OCI-LY7 (cell line): ENCODE data around the gene ABHD17A. TPM values are rescaled to one million over a fixed set of nuclear protein-coding genes. Genes with fewer than 3 reads are reported as not detected.
"Not testable (repeated sequence)": the region's sequence is repeated elsewhere in the genome, so short reads cannot be mapped to it uniquely, and the experiment has no call there.

Source experiments
- BruUV-seq: library from RNA; stranded (reverse); fragments of 400-500 nt; replicated peaks from 2 replicates; lab custom pipeline; 2021; lab: Mats Ljungman, UMichigan
- CTCF ChIA-PET: fragments of 300-600 bp; sonication (Branson Sonifier 250); formaldehyde crosslinking; loops from one replicate; lab custom pipeline; 2022; ENCODE audit warnings: antibody characterized with exemption; ENCODE audit not compliant: unreplicated experiment; lab: Charles Lee
- POLR2A ChIA-PET: fragments of 300-600 bp; sonication (Branson Sonifier 250); formaldehyde crosslinking; loops from one replicate; lab custom pipeline; 2022; ENCODE audit warnings: antibody characterized with exemption; lab: Charles Lee
- DNase-seq: peaks from one replicate; pipeline ENCODE4 v3.0.0-alpha.2; 2015; ENCODE audit warnings: low spot score
- H2AFZ ChIP-seq: fragments of 200-600 bp; sonication (generic), shearing (Covaris generic); 2 replicates; pipeline ENCODE4 v1.6.1; 2014; ENCODE audit warnings: mild to moderate bottlenecking, antibody characterized with exemption, low read length, moderate library complexity
- H3K27ac ChIP-seq: fragments of 200-600 bp; sonication (generic); 2 replicates; pipeline ENCODE4 v1.5.1; 2014; ENCODE audit warnings: mixed run types, low read depth, mild to moderate bottlenecking, moderate library complexity, low read length, inconsistent platforms; ENCODE audit not compliant: poor library complexity, severe bottlenecking
- H3K36me3 ChIP-seq: fragments of 200-600 bp; sonication (generic); 2 replicates; pipeline ENCODE4 v1.6.1; 2014; ENCODE audit warnings: mild to moderate bottlenecking, antibody characterized with exemption, low read length, moderate library complexity, mixed read lengths; ENCODE audit not compliant: insufficient read depth
- H3K4me1 ChIP-seq: fragments of 200-600 bp; sonication (generic); 2 replicates; pipeline ENCODE4 v1.5.1; 2014; ENCODE audit warnings: mild to moderate bottlenecking, low read length; ENCODE audit not compliant: insufficient read depth, poor library complexity, severe bottlenecking
- H3K4me2 ChIP-seq: fragments of 200-600 bp; sonication (generic); 2 replicates; pipeline ENCODE4 v1.6.1; 2014; ENCODE audit warnings: mild to moderate bottlenecking, low read length
- H3K4me3 ChIP-seq: fragments of 200-600 bp; sonication (generic); 2 replicates; pipeline ENCODE4 v1.5.1; 2014; ENCODE audit warnings: mild to moderate bottlenecking, low read depth, low read length; ENCODE audit not compliant: poor library complexity, severe bottlenecking
- H3K79me2 ChIP-seq: fragments of 200-600 bp; sonication (generic); 2 replicates; pipeline ENCODE4 v1.6.1; 2016; ENCODE audit warnings: low read depth, mild to moderate bottlenecking, low read length, moderate library complexity, mixed read lengths; ENCODE audit not compliant: insufficient read depth
- H3K9me2 ChIP-seq: fragments of 200-600 bp; sonication (generic); 2 replicates; pipeline ENCODE4 v1.6.1; 2016; ENCODE audit warnings: mild to moderate bottlenecking, low read length, mixed read lengths; ENCODE audit not compliant: insufficient read depth
- H3K9me3 ChIP-seq: fragments of 200-600 bp; sonication (generic); 2 replicates; pipeline ENCODE4 v1.6.1; 2014; ENCODE audit warnings: mild to moderate bottlenecking, mixed run types, low read length, mixed read lengths
- H4K20me1 ChIP-seq: fragments of 200-600 bp; sonication (generic); 2 replicates; pipeline ENCODE4 v1.6.1; 2014; ENCODE audit warnings: mild to moderate bottlenecking, antibody characterized with exemption, low read length, moderate library complexity, mixed read lengths; ENCODE audit not compliant: insufficient read depth
- CTCF ChIP-seq: fragments of 200-600 bp; sonication (generic); conservative IDR thresholded peaks from 2 replicates; pipeline ENCODE4 v1.5.1; 2014; ENCODE audit warnings: mild to moderate bottlenecking, antibody characterized with exemption, low read length, moderate library complexity, mixed read lengths
- EZH2phosphoT487 ChIP-seq: fragments of 200-600 bp; sonication (generic); IDR thresholded peaks from 2 replicates; pipeline ENCODE4 v1.6.1; 2018; ENCODE audit warnings: low read depth, borderline replicate concordance, mild to moderate bottlenecking, mixed run types, antibody characterized with exemption, low read length, moderate library complexity, mixed read lengths
- intact Hi-C: fragments of 100-400 bp; cut with micrococcal nuclease; formaldehyde crosslinking; loops from one replicate; pipeline ENCODE4 v1.10.0; 2022; ENCODE audit not compliant: unreplicated experiment
- total RNA-seq, 2 experiments: library from RNA; depleted of rRNA in 1 of 2; stranded (reverse); fragments of >200 nt in 1 of 2; shearing (Covaris generic) in 1 of 2; gene quantifications; 2 replicates each; pipeline ENCODE4 v1.2.3, GENCODE V29; 2014 to 2022

ABHD17A gene
- total RNA-seq, 2 experiments from 2014 or later, result 71.3 to 130 TPM

- TF ChIP-seq EZH2phosphoT487 (no peak), CTCF (peak; percentile 66)
- intact Hi-C loops, result no loop called here
- Histone ChIP-seq H3K4me3 (peak overlapping the region; percentile 100), H3K79me2 (peaks cover 37% of the 10 kb centered on the region), H3K4me2 (peak overlapping the region; percentile 81), H4K20me1 (peaks cover 13% of the 10 kb centered on the region), H3K9me2 (no peaks in the 10 kb centered on the region), H3K9me3 (no peaks in the 10 kb centered on the region), H2AFZ (no peak overlapping the region; the same call in 1 of the 2 replicates), H3K4me1 (peaks cover 20% of the 10 kb centered on the region), H3K36me3 (peaks cover 44% of the 10 kb centered on the region), H3K27ac (peak overlapping the region; percentile 62)
- peak; percentile 94 for DNase-seq
- ChIA-PET CTCF (interaction anchor here (1.4 kb wide), 1 partner anchor 11 kb away, joined by 12 read pairs; no protein-coding TSS in a partner anchor), POLR2A (interaction anchor here (0.6 to 1.2 kb wide), 5 partner anchors 19 to 1085 kb away, joined by 3 to 6 read pairs (median 4); no protein-coding TSS in a partner anchor)
- BruUV-seq, result no TSS peak
Measured at GRCh38 chr19:1875646-1876495, 9.4 kb downstream of the ABHD17A start.

DNA sequence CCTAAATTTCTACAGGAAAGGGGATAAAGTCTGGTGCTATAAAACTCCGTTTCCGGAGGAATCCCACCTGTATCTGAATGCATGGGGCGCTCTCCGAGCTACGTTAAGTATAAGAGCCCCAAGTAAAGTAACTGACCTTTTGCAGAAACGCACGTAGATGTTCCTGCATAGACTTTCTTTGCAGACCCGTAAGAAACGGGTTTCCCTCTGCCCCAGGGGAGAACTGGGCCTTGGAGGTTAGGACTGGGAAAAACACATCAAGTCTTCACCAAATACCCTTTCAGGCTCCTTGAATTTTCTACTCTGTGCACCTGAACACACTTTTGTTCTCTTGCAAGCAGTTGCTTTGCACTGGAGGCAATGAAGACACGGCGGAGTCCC is 10.0 kb downstream of the ABHD17A start:
- H3K9me3 ChIP-seq, H2AFZ ChIP-seq, BruUV-seq, CTCF ChIA-PET, intact Hi-C loops, H3K9me2 ChIP-seq: not testable (repeated sequence)
- Histone ChIP-seq H3K4me2 (peak overlapping the region; percentile 81), H4K20me1 (peaks cover 13% of the 10 kb centered on the region), H3K4me1 (peaks cover 20% of the 10 kb centered on the region), H3K27ac (peak overlapping the region; percentile 62), H3K79me2 (peaks cover 37% of the 10 kb centered on the region), H3K4me3 (peak overlapping the region; percentile 100), H3K36me3 (peaks cover 46% of the 10 kb centered on the region)
- peak; percentile 49 for DNase-seq
- POLR2A ChIA-PET, result interaction anchor here (0.6 to 1.0 kb wide), 4 partner anchors 11 to 414 kb away, joined by 3 to 4 read pairs (median 3); no protein-coding TSS in a partner anchor

DNA sequence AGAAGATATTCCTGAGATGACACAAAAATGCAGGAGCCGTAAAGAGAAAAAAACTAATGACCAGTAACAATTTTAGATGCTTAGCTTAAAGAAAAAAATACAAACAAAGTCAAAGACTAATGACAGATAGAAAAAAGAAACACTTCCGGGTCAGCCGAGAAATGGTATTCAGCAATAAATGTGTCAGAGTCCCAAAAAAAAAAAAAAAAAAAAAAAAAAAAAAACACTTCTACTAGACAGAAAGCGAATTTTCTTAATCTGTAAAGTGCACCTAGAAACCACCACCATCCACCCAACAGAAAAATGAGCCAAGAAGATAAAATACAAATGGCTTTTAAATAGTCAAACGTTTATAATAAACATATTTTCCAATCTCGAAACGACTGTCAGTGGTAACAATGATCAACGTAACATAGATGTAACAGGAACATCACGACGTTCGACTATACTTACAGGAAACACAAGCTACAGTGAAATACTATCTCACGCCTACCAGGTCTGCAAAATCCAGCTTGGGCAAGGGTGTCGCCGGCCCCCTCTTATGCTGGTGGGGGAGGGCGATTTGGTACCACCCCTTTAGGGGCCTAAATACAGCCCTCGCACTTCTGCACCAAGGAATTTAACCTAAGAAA is 10.6 kb downstream of the ABHD17A start:
- Histone ChIP-seq H3K4me1 (peaks cover 20% of the 10 kb centered on the region), H2AFZ (no peak overlapping the region), H4K20me1 (peaks cover 13% of the 10 kb centered on the region), H3K27ac (peak overlapping the region; percentile 62), H3K36me3 (peaks cover 47% of the 10 kb centered on the region), H3K9me2 (no peaks in the 10 kb centered on the region), H3K9me3 (no peaks in the 10 kb centered on the region), H3K79me2 (peaks cover 37% of the 10 kb centered on the region), H3K4me3 (peak overlapping the region; percentile 100), H3K4me2 (peak overlapping the region; percentile 81)
- DNase-seq, result peak; percentile 48
- ChIA-PET CTCF (no interaction called here), POLR2A (interaction anchor here (0.6 to 1.0 kb wide), 4 partner anchors 10 to 415 kb away, joined by 3 to 4 read pairs (median 3); no protein-coding TSS in a partner anchor)
- no TSS peak for BruUV-seq
- intact Hi-C loops, result no loop called here
- TF ChIP-seq EZH2phosphoT487 (no peak), CTCF (no peak)
